ACHN (cell line): Measurements from ENCODE around the gene MT1X.
"Not testable (repeated sequence)": the region's sequence is repeated elsewhere in the genome, so short reads cannot be mapped to it uniquely, and the experiment has no call there.

ENCODE experiments used
- DNase-seq: peaks from one replicate; pipeline ENCODE4 v3.0.0-alpha.2; 2015
- in situ Hi-C: cut with HindIII; loops from 2 replicates; pipeline ENCODE4 v1.10.0; 2017; ENCODE audit warnings: low sequenced_read_pairs, low pct_ligation_motif_present, low pct_unique_long_range_greater_than_20kb

MT1X gene

GRCh38 chr16:56649820-56650219 is 32.5 kb upstream of the MT1X start:
- no peak for DNase-seq
- in situ Hi-C loops = no loop called here

DNA sequence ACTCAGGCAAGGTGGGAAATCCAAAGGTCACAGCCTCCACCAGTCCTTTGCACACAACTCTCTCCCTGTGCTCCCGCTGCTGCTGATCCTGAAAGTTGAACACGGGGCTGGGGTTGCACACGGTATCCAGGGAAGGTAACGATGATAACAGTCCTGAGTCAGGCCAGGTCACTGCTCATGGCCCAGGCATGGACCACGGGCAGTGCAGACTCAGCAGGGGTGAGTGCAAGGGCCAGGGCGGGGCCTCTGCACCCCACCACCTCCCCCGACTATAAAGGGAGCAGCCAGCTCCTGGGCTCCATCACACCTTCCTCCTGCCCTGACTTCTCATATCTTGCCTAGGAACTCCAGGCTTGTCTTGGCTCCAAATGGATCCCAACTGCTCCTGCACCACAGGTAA is 30.7 kb upstream of the MT1X start, which contains the start of gene MT1B:
MT1B (plus strand) TSS at position 301 of the 400 bp plus-strand sequence; CDS start at position 369, 68 bp downstream.
- in situ Hi-C loops = no loop called here
- no peak for DNase-seq

DNA sequence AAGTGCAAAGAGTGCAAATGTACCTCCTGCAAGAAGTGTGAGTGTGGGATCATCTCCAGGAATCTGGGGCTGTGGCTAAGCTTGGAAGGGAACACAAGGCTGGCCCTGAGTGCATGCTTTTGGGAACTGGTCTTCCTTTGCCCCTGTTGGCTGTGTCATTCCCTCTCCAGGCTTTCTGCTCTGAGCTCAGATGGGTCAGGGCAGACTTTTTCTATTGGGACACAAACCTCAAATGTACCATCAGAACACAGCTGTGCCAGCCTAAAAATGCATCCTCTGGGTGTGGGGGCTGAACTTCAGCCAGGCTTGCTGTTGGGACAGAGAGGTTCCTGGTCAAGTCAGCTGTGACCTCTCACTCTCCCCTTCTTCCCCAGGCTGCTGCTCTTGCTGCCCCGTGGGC is 29.7 kb upstream of the MT1X start:
- in situ Hi-C loops = no loop called here
- no peak for DNase-seq

DNA sequence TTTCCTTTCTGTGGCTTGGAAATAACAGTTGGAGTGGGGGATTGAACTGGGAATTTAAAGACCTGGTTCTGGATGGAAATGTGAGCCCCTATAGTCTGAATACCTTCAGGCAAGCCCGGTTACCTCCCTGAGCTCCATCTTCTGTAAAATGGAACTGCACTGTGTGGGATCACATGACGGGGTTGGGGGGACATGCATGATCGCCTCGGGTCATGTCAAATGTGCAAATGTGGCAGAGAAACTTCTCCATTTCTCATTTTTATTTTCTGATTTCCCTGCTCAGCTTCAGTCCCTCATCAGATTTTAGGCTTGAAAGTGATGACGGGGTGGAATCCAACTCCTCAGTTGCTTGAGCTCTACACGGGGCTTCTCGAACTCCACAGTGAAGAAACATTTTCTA is 29.1 kb upstream of the MT1X start:
- in situ Hi-C loops = no loop called here
- no peak for DNase-seq

DNA sequence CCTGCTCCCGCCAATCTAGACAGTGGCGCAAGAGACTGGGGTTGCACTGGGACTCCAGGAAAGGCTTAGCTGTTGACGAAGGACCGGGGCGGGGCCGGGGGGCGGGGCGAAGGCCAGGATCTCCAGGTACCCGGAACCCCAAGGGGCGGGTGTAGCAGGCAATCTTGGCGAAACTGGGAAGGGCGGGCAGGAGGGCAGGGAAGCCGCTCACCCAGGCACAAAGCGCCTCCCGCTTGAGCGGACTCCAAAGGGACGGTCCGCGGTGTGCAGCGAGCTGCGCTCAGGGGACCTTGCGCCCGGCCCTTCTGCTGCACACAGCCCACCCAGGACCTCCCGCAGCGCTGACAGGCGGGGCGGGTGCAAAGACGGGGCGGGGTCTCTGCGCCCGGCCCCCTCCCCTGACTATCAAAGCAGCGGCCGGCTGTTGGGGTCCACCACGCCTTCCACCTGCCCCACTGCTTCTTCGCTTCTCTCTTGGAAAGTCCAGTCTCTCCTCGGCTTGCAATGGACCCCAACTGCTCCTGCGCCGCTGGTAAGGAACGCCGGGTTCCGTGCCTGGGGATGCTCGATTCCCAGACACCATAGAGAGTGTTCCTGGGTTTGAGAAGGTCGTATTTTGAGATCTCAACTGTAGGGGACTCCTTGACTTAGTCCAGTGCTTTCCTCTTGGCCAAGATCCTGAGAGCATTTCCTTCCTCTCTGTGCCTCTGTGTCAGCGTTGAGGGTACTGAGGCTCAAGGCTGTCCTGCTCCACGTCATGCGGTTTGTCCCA is 24.5 kb upstream of the MT1X start, which contains the start of gene MT1F:
MT1F (plus strand) TSS at position 405 of the 772 bp plus-strand sequence; CDS start at position 505, 100 bp downstream.
- in situ Hi-C loops = no loop called here
- DNase-seq = peak; percentile 89

DNA sequence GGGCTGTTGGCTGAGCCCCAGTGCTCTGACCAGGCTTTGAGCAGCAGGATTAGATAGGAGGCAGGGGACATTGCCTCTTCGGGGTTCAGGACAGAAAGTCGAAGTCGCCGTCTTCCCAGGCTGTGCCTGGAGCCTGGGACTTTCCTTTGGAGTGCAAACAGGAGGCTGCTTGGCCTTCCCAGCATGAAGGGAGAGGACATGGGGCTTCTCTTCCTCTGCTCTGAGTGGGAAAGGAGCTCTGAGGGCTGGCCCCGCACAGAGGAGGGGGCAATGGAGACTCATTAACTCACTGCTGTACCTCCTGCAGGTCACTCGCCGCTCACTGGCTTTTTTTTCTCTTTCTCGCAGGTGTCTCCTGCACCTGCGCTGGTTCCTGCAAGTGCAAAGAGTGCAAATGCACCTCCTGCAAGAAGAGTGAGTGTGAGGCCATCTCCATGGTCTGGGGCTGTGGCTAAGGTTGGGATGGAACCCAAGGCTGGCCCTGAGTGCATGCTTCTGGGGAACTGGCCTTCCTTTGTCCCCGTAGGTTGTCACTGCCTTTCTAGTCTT is 23.9 kb upstream of the MT1X start:
- no peak for DNase-seq

GRCh38 chr16:56662357-56663354 is 19.6 kb upstream of the MT1X start:
- no peak for DNase-seq
- in situ Hi-C loops = no loop called here

More for the DNA sequence above, 23.9 kb upstream of the MT1X start:
- in situ Hi-C loops = no loop called here

DNA sequence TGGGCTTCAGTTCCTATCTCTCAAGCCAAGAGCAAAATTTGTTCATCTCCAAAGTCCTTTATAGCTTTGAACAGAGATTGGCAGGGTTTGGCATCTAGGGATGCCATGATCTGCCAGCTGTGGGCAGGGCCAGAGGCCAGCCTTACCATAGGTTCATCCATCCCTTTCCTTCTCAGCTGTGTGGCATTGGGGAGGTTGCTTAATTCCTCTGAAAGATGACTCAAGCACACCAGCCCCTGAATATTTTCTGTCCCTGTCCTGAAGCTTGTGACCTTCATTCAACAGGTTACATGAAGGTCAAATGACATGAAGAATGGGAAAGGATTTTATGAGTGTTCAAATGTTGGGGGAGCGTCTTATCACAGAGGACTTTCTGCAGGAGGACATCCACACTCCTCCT is 17.8 kb upstream of the MT1X start:
- in situ Hi-C loops = no loop called here
- no peak for DNase-seq

DNA sequence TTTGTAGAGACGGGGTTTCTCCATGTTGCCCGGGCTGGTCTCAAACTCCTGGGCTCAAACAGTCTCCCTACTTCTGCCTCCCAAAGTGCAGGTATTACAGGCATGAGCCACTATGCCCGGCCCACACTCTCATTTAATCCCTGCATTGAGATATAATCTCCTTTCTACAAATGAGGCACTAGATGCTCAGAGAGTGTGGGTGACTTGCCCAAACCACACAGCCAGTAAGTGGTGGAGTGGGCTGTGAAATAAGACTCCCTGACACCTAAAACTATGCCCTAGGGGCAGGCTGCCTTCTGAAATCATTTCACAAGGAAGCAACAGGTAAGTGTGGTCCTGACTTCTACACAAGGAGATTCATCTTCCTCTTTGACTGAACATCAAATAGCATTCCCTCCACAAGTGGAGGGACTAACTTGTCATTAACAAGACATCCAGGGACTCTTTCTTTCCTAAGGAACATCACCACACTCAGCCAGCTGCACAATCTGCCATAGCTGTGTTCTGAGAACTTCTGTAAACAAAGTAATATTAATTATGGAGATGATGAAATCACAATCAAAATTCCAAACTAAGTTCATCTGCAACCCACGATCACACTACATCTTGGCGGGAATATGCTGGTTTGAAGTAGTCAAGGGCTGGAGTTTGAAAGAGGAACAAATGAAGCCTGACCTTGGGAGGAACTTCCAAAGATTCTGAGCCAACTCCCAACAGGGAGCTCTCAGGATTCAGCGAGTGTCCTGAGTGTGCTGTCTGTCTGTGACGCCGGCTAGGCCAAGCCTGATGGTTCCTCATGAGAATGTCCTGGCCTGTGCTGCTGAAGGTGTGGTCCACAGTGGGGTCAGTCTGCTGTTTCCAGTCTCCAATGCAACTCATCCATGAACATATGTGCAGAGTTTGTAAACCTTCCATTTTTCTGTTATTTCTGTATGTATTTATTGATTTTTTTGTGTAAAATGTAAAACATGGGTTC is 16.7 kb upstream of the MT1X start:
- in situ Hi-C loops, DNase-seq: not testable (repeated sequence)

DNA sequence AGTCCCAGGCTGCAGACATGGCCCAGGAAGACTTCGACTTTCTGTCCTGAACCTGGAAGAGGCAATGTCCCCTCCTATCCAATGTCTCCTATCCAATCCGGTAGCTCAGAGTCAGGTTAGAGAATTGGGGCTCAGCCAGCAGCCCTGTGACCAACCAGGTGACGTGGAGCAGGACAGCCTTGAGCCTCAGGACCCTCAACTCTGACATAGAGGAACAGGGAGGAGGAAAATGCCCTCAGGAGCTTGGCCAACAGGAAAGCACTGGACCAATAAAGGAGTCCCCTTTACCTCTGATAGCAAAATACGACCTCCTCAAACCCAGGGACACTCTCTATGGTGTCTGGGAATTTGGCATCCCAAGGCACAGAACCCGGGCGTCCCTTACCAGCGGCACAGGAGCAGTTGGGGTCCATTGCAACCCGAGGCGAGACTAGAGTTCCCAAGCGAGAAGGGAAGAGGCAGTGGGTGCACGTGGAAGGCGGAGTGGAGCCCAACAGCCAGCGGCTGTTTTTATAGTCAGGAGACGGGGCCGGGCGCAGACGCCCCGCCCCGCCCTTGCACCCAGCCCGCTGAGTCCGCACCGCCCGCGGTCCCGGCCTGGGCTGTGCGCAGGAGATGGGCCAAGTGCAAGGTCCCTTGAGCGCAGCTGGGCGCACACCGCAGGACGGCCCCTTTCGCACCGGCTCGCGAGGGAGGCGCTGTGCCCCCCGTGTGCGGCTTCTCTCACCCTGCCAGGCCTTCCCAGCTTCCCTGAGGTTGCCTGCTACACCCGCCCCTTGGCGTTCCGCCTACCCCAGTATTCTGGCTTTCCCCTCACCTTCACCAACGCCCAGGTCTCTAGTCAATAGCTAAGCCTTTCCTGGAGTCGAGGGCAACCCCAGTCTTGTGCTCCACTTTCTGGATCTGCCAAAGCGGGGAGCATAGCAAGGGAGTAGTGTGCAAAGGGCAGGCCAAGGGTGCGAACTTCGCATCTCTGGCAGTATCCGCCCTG is 14.4 kb upstream of the MT1X start, which contains the start of gene MT1G:
MT1G (minus strand) TSS at position 485 of the 991 bp plus-strand sequence; CDS start at position 413, 72 bp downstream.
- in situ Hi-C loops = no loop called here
- DNase-seq = no peak

GRCh38 chr16:56669005-56669839 is 13.0 kb upstream of the MT1X start, which contains the start of gene MT1H:
Gene MT1H (plus strand): TSS chr16:56669814. CDS start chr16:56669885, 71 bp downstream.
- DNase-seq = no peak
- in situ Hi-C loops = no loop called here

- in situ Hi-C loops = no loop called here
- DNase-seq = no peak
Measured at GRCh38 chr16:56669840-56670619, 12.2 kb upstream of the MT1X start.

DNA sequence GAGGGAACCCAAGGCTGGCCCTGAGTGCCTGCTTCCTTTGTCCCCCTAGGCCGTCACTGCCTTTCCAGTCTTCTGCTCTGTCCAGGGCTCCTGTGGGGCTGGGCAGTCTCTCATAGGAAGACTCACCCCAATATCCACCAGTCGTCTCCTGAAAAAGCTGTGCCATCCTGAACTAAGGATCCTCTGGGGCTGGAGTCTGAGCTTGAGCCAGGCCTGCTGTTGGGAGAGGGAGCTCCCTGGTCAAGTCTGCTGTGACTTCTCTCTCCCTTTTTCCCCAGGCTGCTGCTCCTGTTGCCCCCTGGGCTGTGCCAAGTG is 11.7 kb upstream of the MT1X start:
- in situ Hi-C loops = no loop called here
- no peak for DNase-seq

GRCh38 chr16:56671691-56672090 is 10.6 kb upstream of the MT1X start:
- not testable (repeated sequence) for DNase-seq

GRCh38 chr16:56672171-56672570 is 10.1 kb upstream of the MT1X start:
- in situ Hi-C loops = not testable (repeated sequence)

More at GRCh38 chr16:56671691-56672090, 10.6 kb upstream of the MT1X start:
- in situ Hi-C loops = not testable (repeated sequence)

More at GRCh38 chr16:56672171-56672570, 10.1 kb upstream of the MT1X start:
- not testable (repeated sequence) for DNase-seq
